Measurements from ENCODE around the gene TRIM73.
"Not testable (repeated sequence)": the region's sequence is repeated elsewhere in the genome, so short reads cannot be mapped to it uniquely, and the experiment has no call there.

The TRIM73 gene

DNA sequence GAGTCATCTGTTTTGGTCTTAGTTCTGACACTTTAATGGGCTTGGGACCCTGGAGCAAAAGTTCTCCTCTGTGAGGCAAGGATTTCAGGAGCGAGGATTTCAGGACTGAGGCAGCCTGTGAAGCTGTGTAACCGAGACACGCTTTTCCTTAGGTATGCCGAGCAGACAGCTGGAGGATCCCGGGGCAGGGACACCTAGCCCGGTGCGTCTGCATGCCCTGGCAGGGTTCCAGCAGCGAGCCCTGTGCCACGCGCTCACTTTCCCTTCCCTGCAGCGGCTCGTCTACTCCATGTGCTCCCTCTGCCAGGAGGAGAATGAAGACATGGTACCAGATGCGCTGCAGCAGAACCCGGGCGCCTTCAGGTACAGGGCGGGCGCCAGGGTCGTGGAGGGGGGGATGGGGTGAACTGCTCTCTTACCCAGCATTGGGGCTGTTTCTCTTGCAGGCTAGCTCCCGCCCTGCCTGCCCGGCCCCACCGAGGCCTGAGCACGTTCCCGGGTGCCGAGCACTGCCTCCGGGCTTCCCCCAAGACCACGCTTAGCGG, 20.5 kb downstream of the TRIM73 start:
- DNase-seq (ENCODE audit: low spot score) = not testable (repeated sequence)

DNA sequence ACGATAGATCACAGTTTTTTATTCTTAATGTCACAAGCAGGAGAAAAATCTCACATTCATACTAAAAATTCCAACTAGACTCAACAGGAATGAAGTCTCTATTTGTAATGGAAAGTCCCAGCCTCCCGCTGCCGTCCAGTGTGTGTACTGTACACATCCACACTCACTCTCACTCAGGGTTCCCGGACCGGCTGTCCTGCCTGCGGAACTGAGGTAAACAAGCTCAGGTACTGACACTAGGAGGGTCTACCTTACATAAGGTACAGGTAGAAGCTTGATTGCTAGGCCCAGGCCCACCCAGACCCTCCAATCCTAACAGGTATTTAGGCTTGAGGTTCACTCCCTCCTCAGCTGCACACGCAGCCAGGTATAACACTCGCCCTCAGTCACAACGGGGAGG, 21.4 kb downstream of the TRIM73 start:
- not testable (repeated sequence) for DNase-seq (ENCODE audit: low spot score)

DNA sequence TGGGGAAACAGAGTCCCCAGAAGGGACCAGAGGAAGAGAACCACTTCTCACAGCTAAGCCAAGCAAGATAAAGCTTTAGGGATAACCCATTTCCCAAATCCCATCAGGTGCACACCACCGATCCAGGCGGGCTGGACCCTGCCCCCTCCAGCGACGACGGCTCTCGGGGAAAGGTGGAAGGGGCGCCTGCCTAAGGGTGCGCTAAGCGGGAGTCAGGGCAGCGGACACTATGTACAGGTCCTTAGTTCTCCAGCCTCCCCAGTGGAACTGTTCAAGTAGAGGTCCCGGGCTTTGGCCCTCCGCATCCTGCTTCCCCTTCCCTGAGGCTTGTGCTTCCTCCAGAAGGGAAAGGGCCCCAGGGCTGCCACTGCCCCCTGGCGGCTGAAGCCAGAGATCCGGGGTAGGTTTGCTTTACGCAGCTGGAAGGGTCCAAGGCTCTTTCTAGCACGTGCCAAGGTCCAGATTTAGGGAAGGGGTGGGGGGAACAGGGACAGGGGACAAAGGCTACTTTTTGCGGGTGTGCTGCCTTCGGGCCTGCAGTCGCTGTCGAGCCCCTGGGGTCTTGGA, 22.9 kb downstream of the TRIM73 start:
- not testable (repeated sequence) for DNase-seq (ENCODE audit: low spot score)

DNA sequence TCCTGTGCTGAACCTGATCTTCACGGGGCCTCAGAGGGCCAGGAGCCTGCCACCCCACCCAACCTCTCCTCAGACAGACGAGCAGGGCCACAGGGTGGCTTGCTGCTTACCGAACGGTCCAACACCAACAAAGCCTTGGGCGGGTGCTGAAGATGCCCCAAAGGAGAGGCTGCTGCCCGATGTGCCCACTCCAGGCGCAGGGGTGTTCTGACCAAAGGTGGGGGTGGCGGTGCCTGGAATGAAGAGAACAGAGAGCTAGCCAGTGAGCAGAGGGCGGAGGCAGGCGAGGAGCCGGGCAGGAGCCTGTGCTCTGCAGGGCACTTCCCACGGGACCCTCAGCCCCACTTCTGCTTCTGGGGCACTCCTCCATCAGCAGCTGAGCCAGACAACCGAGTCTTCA, 23.8 kb downstream of the TRIM73 start:
- not testable (repeated sequence) for DNase-seq (ENCODE audit: low spot score)

DNA sequence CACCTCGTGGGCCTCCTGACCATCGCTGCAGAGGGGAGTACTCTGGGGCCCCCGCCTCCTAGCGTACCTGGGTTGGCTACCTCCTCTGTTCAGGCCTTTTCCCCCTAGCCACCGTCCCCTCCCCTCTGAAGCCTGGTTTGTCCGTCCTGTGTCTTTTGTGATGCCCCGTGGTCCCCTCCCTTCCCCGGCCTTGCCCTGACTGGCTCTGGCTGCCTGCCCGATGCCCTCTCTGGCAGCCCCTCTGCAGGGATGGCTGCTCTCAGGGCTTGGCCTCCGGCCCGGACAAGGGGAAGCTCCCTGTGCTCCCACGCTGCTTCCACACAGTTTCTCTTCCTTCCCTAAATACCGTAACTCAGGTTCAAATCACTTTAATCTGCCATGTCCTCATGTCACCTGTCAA, 24.3 kb downstream of the TRIM73 start:
- not testable (repeated sequence) for DNase-seq (ENCODE audit: low spot score)

DNA sequence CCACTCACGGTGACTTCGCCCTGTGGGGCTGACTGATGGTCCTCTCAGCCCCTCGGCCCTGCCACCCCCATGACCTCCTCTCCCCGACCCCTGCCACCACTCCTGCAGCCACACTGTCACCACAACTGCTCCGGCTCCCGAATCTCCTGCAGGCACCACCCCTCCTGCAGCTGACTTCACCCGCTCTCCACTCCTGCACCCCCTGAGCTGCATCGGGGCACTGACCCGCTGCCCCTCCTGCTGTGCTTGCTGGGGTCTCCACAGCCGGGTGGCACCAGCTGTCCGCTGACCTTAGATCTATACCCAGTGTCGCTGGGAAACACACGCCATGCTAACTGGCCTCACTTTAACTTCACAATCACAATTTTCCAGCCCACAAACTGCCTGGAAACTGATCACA, 24.7 kb downstream of the TRIM73 start:
- not testable (repeated sequence) for DNase-seq (ENCODE audit: low spot score)

DNA sequence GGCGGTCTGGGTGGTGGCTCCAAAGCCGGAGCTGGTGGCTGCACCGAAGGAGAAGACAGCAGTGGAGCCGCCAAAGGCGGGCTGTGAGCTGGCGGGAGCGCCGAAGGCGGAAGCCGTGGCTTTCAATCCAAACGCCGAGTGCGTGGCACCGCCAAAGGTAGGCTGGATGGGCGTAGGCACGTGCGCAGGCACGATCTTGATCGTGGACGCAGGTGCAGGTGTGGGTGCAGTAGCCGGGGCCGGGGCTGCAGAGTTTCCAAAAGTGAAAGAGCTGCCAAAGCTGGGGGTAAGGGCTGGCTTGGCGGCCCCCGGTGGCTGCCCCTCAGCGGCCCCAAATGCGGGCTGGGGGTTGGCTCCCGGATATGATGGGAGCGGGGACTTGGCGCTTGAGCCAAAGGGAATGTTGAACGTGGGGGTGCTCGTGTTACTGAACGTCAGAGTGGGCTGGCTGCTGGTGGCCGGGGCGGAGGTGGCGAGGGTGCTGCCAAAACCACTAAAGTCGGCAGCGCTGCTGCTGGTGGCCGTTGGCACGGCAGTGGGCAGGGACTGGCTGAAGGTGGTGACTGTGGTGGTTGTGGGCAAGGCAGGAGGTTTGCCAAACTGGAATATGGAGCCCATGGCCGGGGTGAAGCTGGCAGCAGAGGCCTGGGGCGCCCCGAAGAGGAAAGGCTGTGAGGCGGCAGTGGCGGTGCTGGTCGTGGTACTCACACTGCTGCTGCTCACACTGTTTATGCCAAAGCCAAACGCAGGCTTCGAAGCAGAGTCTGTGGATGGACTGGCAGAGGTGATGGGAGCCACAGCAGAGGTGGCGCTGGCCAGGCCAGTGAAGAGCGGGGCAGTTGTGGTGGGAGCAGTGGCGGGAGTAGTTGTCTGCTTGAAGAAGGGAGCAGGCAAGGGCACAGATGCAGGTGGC, 26.6 kb downstream of the TRIM73 start:
- not testable (repeated sequence) for DNase-seq (ENCODE audit: low spot score)

DNA sequence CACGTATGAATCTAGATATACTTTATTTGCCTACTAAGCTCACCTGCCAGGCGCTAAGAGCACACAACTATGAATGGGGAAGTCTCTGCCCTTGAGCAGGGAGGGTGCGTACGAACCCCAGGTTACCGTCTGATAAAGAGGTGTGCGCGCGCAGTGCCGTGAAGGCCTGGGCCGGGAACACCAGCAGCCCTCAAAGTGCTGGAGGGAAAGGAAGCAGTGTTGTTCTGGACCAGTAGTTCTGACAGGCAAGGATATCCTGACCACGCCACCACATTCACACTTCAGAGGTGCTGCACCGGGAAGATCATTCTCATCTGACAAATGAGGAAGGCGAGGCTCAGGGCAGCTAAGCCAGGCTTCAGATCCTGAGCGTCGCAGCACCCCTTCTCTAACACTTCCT, 28.1 kb downstream of the TRIM73 start:
- DNase-seq (ENCODE audit: low spot score) = not testable (repeated sequence)

DNA sequence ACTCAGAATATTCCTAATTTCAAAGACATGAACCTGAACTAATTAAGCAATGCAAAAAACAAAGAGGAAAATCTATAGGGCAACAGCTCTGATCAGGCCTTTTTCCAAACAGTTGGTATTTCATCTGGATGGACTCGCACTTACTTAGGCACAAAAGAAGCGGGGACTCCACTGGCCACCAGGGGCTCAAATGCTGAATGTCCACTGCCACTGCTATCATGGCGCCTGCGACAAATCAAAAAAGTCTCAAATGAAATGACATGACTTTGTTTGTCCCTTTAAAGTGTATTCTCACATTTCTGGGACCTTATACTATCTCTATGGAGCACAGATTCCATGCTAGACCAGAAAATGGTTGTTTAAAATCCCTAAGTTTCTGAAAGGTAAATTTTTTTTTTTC, 43.6 kb downstream of the TRIM73 start:
- DNase-seq (ENCODE audit: low spot score) = not testable (repeated sequence)

DNA sequence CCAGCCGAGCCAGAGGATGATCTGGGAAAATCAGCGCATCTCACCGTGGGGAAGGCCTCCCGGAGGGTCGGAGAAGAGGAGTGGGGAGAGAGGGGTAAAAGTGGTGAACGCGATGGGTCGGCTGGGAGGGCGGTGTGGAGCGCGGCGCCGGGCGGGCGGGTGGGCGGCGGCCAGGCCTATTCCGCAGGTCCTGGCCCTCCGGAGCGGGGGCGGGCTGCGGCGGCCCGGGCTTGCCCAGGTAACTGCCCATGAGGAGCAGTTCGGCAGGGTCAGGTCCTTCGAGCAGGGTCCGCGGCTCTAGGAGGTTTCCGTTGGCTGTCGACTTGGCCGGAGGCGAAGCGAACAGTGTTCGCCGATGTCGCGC, 46.7 kb downstream of the TRIM73 start:
- DNase-seq (ENCODE audit: low spot score) = not testable (repeated sequence)

DNA sequence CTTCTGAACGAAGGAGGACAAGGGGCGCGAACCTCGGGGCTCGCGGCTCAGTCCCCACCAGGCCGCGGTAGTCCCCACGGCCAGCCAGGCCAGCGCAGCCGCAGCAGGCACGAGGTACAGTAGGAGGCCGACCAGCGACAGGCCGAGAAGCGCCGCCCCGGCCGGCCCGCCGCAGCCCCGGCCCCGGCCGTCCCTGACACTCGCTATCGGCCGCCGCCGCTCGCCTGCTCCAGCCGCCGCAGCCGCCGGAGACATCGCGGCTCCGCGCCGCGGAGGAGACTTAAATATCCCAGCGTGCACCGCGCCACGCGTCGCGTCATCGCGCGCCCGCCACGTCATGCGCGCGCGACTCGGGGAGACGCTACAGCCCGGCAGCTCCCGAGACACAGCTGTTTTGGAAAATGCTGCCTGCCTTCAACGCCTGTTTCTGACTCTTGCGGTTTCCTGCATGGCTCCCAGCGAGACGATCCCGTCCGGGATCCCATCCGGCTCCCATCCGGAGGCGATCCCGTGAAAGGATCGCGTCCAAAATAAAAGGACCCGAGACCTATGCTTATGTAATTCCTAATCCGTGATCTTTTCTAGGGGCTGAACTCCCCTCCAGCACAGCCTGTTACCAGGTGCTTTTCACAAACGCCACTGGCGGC, 47.2 kb downstream of the TRIM73 start:
- not testable (repeated sequence) for DNase-seq (ENCODE audit: low spot score)

DNA sequence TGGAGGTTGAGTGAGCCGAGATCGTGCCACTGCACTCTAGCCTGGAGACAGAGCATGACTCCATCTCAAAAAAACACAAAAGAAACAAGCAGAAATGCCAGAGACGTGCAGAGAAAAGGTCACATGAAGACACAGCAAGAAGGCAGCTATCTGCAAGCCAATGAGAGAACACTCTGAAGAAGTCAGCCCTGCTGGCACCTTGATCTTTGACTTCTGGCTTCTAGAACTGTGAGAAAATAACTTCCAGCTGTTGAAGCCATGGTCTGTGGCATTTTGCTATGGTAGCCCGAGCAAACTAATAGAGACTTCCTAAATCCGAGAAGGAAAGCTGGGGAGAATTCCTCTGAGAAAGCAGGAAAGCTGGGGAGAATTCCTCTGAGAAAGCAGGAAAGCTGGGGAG, 54.5 kb downstream of the TRIM73 start:
- DNase-seq (ENCODE audit: low spot score) = not testable (repeated sequence)

DNA sequence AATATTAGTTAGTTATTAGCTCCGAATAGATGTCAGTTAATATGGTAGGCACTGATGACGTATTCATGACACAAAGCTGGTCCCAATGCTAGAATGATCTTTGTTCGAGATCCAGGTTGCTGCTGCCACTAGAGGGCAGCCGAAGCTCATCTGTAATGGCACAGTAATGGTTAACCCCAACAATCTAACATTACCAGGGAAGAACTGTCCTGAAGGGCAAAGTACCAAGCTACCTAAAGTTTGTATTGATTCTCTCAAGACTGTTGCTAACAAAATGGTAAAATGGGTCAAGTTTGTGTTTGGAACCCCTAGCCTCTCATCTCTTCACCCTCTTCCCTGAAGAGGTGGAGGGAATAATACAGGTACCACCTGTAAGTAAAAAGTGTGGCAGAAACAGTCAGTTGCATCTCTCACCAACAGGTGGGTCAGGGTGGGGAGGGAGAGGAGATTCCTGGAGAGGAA, 57.1 kb downstream of the TRIM73 start:
- DNase-seq (ENCODE audit: low spot score) = not testable (repeated sequence)
